BE2C (cell line): ENCODE data around the gene RNPEP.
"Not testable (repeated sequence)": the region's sequence is repeated elsewhere in the genome, so short reads cannot be mapped to it uniquely, and the experiment has no call there.

Experiments used
- DNase-seq: peaks from one replicate; pipeline ENCODE4 v3.0.0-alpha.2; 2020
- H3K27me3 ChIP-seq: fragments of 250-450 bp; sonication (Bioruptor Pico); 2 replicates; pipeline ENCODE4 v1.5.1; 2020; ENCODE audit warnings: mild to moderate bottlenecking
- H3K36me3 ChIP-seq: fragments of 250-450 bp; sonication (Bioruptor Pico); 2 replicates; pipeline ENCODE4 v1.5.1; 2020; ENCODE audit warnings: mild to moderate bottlenecking
- H3K4me1 ChIP-seq: fragments of 250-450 bp; sonication (Bioruptor Pico); 2 replicates; pipeline ENCODE4 v1.5.1; 2020
- H3K4me3 ChIP-seq: 2 replicates; pipeline ENCODE4 v1.5.1; 2011; ENCODE audit warnings: low read depth, low read length
- H3K9me3 ChIP-seq: fragments of 250-450 bp; sonication (Bioruptor Pico); 2 replicates; pipeline ENCODE4 v1.5.1; 2020
- CTCF ChIP-seq: IDR thresholded peaks from 2 replicates; pipeline ENCODE4 v1.5.1; 2012; ENCODE audit warnings: mild to moderate bottlenecking, low read depth, low read length

The RNPEP gene

GRCh38 chr1:202045705-202046104 lies 63.3 kb downstream of the RNPEP start:
- Histone ChIP-seq H3K4me3 (no peak overlapping the region), H3K36me3 (no peaks in the 10 kb centered on the region), H3K4me1 (no peaks in the 10 kb centered on the region; the same call in 1 of the 2 replicates), H3K9me3 (no peaks in the 10 kb centered on the region), H3K27me3 (no peaks in the 10 kb centered on the region)
- no peak for TF ChIP-seq CTCF
- DNase-seq: no peak

- no peaks in the 10 kb centered on the region for H3K27me3 ChIP-seq
- no peaks in the 10 kb centered on the region for H3K36me3 ChIP-seq
- DNase-seq: no peak
- H3K9me3 ChIP-seq: no peaks in the 10 kb centered on the region
- TF ChIP-seq CTCF: no peak
- H3K4me1 ChIP-seq: no peaks in the 10 kb centered on the region; the same call in 1 of the 2 replicates
- no peak overlapping the region for H3K4me3 ChIP-seq
Observed at GRCh38 chr1:202046227-202046626, 63.8 kb downstream of the RNPEP start.

GRCh38 chr1:202046748-202047708 lies 64.6 kb downstream of the RNPEP start:
- no peak overlapping the region for H3K4me3 ChIP-seq
- H3K4me1 ChIP-seq: no peaks in the 10 kb centered on the region; the same call in 1 of the 2 replicates
- no peaks in the 10 kb centered on the region for H3K9me3 ChIP-seq
- TF ChIP-seq CTCF: no peak
- no peak for DNase-seq
- H3K36me3 ChIP-seq: no peaks in the 10 kb centered on the region
- no peaks in the 10 kb centered on the region for H3K27me3 ChIP-seq

- H3K9me3 ChIP-seq: no peaks in the 10 kb centered on the region
- H3K36me3 ChIP-seq: no peaks in the 10 kb centered on the region
- no peak for TF ChIP-seq CTCF
- H3K4me3 ChIP-seq: no peak overlapping the region
- DNase-seq: no peak
- H3K27me3 ChIP-seq: no peaks in the 10 kb centered on the region
- no peaks in the 10 kb centered on the region for H3K4me1 ChIP-seq
Observed at GRCh38 chr1:202047977-202048376, 65.5 kb downstream of the RNPEP start.

GRCh38 chr1:202049129-202049528 lies 66.7 kb downstream of the RNPEP start:
- Histone ChIP-seq H3K27me3 (no peaks in the 10 kb centered on the region), H3K4me1 (no peaks in the 10 kb centered on the region), H3K36me3 (no peaks in the 10 kb centered on the region), H3K4me3 (no peak overlapping the region), H3K9me3 (no peaks in the 10 kb centered on the region)
- no peak for DNase-seq
- TF ChIP-seq CTCF: no peak

GRCh38 chr1:202054094-202054493 lies 71.6 kb downstream of the RNPEP start:
- H3K4me1 ChIP-seq: no peaks in the 10 kb centered on the region
- no peaks in the 10 kb centered on the region for H3K36me3 ChIP-seq
- H3K9me3 ChIP-seq: no peaks in the 10 kb centered on the region
- H3K27me3 ChIP-seq: no peaks in the 10 kb centered on the region
- no peak overlapping the region for H3K4me3 ChIP-seq
- no peak for DNase-seq
- TF ChIP-seq CTCF: no peak

- DNase-seq, H3K36me3 ChIP-seq, H3K27me3 ChIP-seq, H3K4me3 ChIP-seq, H3K9me3 ChIP-seq, H3K4me1 ChIP-seq: not testable (repeated sequence)
Observed at GRCh38 chr1:202054673-202055072, 72.2 kb downstream of the RNPEP start.
